ENCODE measurements around the gene MED14. TPM values are rescaled to one million over a fixed set of nuclear protein-coding genes. Genes with fewer than 3 reads are reported as not detected.

Gene MED14
- total RNA-seq, 1 experiment from 2014 or later = 136 TPM

DNA sequence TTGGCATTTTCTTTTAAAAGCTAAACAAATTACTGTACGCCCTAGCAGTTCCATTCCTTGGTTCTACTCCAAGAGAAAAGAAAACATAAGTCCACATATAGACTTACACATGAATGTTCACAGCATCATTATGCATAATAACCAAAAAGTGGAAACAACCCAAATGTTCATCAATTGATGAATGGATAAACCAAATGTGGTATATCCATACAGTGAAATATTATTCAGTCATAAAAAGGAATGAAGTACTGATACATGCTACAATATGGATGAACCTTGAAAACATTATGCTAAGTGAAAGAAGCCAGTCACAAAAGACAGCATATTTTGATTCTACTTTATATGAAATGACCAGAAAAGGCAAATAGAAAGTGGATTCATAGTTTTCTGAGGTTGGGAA is 36.5 kb downstream of the MED14 start:
- Histone ChIP-seq H4K5ac (ENCODE audit: insufficient read length, low read depth, low read length) (no peak overlapping the region), H2BK12ac (ENCODE audit: insufficient read length, low read depth, low read length) (no peak overlapping the region), H3K23ac (ENCODE audit: insufficient read length, low read depth, low read length) (no peak overlapping the region), H3K4me1 (ENCODE audit: insufficient read depth, low read length) (no peaks in the 10 kb centered on the region), H3K23me2 (ENCODE audit: insufficient read length, low read depth, low read length, poor library complexity, severe bottlenecking) (no peaks in the 10 kb centered on the region), H3K56ac (ENCODE audit: insufficient read length, low read depth, low read length) (no peak overlapping the region), H3K79me2 (ENCODE audit: insufficient read depth, low read length) (no peaks in the 10 kb centered on the region), H3K27me3 (ENCODE audit: insufficient read depth, low read length) (no peaks in the 10 kb centered on the region), H3K4me2 (ENCODE audit: insufficient read depth, insufficient read length, low read length) (no peak overlapping the region), H3K14ac (ENCODE audit: insufficient read depth, low read length) (no peak overlapping the region), H3K9me3 (ENCODE audit: control insufficient read depth, low read depth, low read length) (no peaks in the 10 kb centered on the region), H3K18ac (ENCODE audit: insufficient read length, low read depth, low read length) (no peak overlapping the region), H2BK5ac (ENCODE audit: insufficient read length, low read length) (no peak overlapping the region), H2BK120ac (ENCODE audit: low read depth, low read length, poor library complexity, severe bottlenecking) (no peak overlapping the region), H3K27ac (ENCODE audit: insufficient read length, low read depth, low read length) (no peak overlapping the region), H3K4ac (ENCODE audit: low read depth, low read length) (no peak overlapping the region), H4K8ac (replicated peaks; ENCODE audit: insufficient read length, low read depth, low read length) (no peak overlapping the region), H3K79me1 (ENCODE audit: insufficient read depth, low read depth, low read length, poor library complexity, severe bottlenecking) (no peaks in the 10 kb centered on the region), H3K9ac (ENCODE audit: extremely low read depth, insufficient read length, low read length) (no peak overlapping the region), H4K20me1 (ENCODE audit: control insufficient read depth, insufficient read depth, insufficient read length) (no peaks in the 10 kb centered on the region), H2BK15ac (ENCODE audit: low read depth, low read length) (no peak overlapping the region), H3T11ph (ENCODE audit: low read length) (no peak overlapping the region), H4K91ac (ENCODE audit: insufficient read length, low read depth, low read length) (no peak overlapping the region), H2AK5ac (ENCODE audit: insufficient read length, low read length) (no peak overlapping the region), H2AFZ (ENCODE audit: low read length) (no peak overlapping the region), H2BK20ac (ENCODE audit: low read depth, low read length, poor library complexity, severe bottlenecking) (no peak overlapping the region)
- Mint-ChIP-seq H3K4me1 (peaks cover 0 to 2% of the 10 kb centered on the region in 2 experiments; a peak in 1 of 4 replicates), H3K9me3 (peaks cover 32 to 52% of the 10 kb centered on the region in 2 experiments), H3K4me3 (no peak overlapping the region), H3K27ac (no peak overlapping the region), H3K27me3 (ENCODE audit: low read depth) (no peaks in the 10 kb centered on the region), H3K36me3 (ENCODE audit: insufficient read depth in 1 of 3, low read depth in 3 of 3) (peaks cover 52 to 82% (median 80%) of the 10 kb centered on the region in 3 experiments)
- TF ChIP-seq, protein P1, sequence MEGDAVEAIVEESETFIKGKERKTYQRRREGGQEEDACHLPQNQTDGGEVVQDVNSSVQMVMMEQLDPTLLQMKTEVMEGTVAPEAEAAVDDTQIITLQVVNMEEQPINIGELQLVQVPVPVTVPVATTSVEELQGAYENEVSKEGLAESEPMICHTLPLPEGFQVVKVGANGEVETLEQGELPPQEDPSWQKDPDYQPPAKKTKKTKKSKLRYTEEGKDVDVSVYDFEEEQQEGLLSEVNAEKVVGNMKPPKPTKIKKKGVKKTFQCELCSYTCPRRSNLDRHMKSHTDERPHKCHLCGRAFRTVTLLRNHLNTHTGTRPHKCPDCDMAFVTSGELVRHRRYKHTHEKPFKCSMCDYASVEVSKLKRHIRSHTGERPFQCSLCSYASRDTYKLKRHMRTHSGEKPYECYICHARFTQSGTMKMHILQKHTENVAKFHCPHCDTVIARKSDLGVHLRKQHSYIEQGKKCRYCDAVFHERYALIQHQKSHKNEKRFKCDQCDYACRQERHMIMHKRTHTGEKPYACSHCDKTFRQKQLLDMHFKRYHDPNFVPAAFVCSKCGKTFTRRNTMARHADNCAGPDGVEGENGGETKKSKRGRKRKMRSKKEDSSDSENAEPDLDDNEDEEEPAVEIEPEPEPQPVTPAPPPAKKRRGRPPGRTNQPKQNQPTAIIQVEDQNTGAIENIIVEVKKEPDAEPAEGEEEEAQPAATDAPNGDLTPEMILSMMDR (conservative IDR thresholded peaks at IDR 0.05) = no peak
- no CpG with 5 or more reads among the region's 1 CpG for WGBS (ENCODE audit: extremely low coverage, insufficient read length, low lambda C conversion rate)
- no peak for DNase-seq

Data from H9 (cell line).